ENCODE results near the gene SH3BGRL2. TPM values are rescaled to one million over a fixed set of nuclear protein-coding genes. Genes with fewer than 3 reads are reported as not detected.

Gene SH3BGRL2
- total RNA-seq, 2 experiments from 2014 or later: 0.94 to 1.1 TPM

- CTCF ChIA-PET: no interaction called here
- POLR2A ChIA-PET: interaction anchor here (0.7 kb wide), 1 partner anchor 670 kb away, joined by 4 read pairs; no protein-coding TSS in a partner anchor
Observed at GRCh38 chr6:79687759-79688158, 56.6 kb downstream of the SH3BGRL2 start.

GRCh38 chr6:79694156-79694555 is 63.0 kb downstream of the SH3BGRL2 start:
- CTCF ChIA-PET: no interaction called here
- POLR2A ChIA-PET: no interaction called here

GRCh38 chr6:79694623-79695343 is 63.7 kb downstream of the SH3BGRL2 start:
- ChIA-PET CTCF (no interaction called here), POLR2A (no interaction called here)

GRCh38 chr6:79697430-79697829 is 66.3 kb downstream of the SH3BGRL2 start:
- CTCF ChIA-PET: no interaction called here
- POLR2A ChIA-PET: no interaction called here

GRCh38 chr6:79699606-79700005 is 68.5 kb downstream of the SH3BGRL2 start:
- CTCF ChIA-PET: no interaction called here

GRCh38 chr6:79702691-79703090 is 71.6 kb downstream of the SH3BGRL2 start:
- CTCF ChIA-PET: no interaction called here
- POLR2A ChIA-PET: no interaction called here

More at GRCh38 chr6:79699606-79700005, 68.5 kb downstream of the SH3BGRL2 start:
- POLR2A ChIA-PET: no interaction called here

- CTCF ChIA-PET: interaction anchor here (1.2 kb wide), 1 partner anchor 36 kb away, joined by 3 read pairs; no protein-coding TSS in a partner anchor
- POLR2A ChIA-PET: no interaction called here
Observed at GRCh38 chr6:79704200-79704599, 73.1 kb downstream of the SH3BGRL2 start.

- POLR2A ChIA-PET: no interaction called here
- CTCF ChIA-PET: no interaction called here
Observed at GRCh38 chr6:79705456-79705995, 74.4 kb downstream of the SH3BGRL2 start.

- CTCF ChIA-PET: no interaction called here
- POLR2A ChIA-PET: no interaction called here
Observed at GRCh38 chr6:79706527-79706926, 75.4 kb downstream of the SH3BGRL2 start.

- ChIA-PET CTCF (no interaction called here), POLR2A (no interaction called here)
Observed at GRCh38 chr6:79707621-79708020, 76.5 kb downstream of the SH3BGRL2 start.

GRCh38 chr6:79708095-79708791 is 77.1 kb downstream of the SH3BGRL2 start:
- ChIA-PET CTCF (no interaction called here), POLR2A (no interaction called here)

- POLR2A ChIA-PET: no interaction called here
- CTCF ChIA-PET: no interaction called here
Observed at GRCh38 chr6:79710127-79710526, 79.0 kb downstream of the SH3BGRL2 start.

GRCh38 chr6:79711167-79711566 is 80.0 kb downstream of the SH3BGRL2 start:
- ChIA-PET CTCF (no interaction called here), POLR2A (no interaction called here)

GRCh38 chr6:79712144-79712543 is 81.0 kb downstream of the SH3BGRL2 start:
- CTCF ChIA-PET: no interaction called here

GRCh38 chr6:79712616-79713135 is 81.5 kb downstream of the SH3BGRL2 start:
- ChIA-PET POLR2A (no interaction called here), CTCF (no interaction called here)

More at GRCh38 chr6:79712144-79712543, 81.0 kb downstream of the SH3BGRL2 start:
- POLR2A ChIA-PET: no interaction called here

- CTCF ChIA-PET: no interaction called here
- POLR2A ChIA-PET: no interaction called here
Observed at GRCh38 chr6:79713701-79714322, 82.7 kb downstream of the SH3BGRL2 start.

- CTCF ChIA-PET: no interaction called here
- POLR2A ChIA-PET: no interaction called here
Observed at GRCh38 chr6:79717989-79718388, 86.9 kb downstream of the SH3BGRL2 start.

GRCh38 chr6:79718509-79719247 is 87.5 kb downstream of the SH3BGRL2 start:
- CTCF ChIA-PET: no interaction called here
- POLR2A ChIA-PET: no interaction called here

GRCh38 chr6:79719248-79719960 is 88.3 kb downstream of the SH3BGRL2 start:
- POLR2A ChIA-PET: no interaction called here
- CTCF ChIA-PET: no interaction called here

All from activated CD8-positive, alpha-beta memory T cell treated with anti-CD3 and anti-CD28 coated beads for 36 hours (primary cell).